GM19397 (cell line): ENCODE results near the gene TXNRD2.
A peak's percentile ranks its signal among the peaks of the same experiment; 100 is the strongest.

Experiments
- ATAC-seq: cut with Tn5 transposase; IDR thresholded peaks from one replicate; pipeline ENCODE4 v1.9.1; 2021; ENCODE audit warnings: mild to moderate bottlenecking, moderate library complexity; ENCODE audit not compliant: unreplicated experiment

TXNRD2 gene

DNA sequence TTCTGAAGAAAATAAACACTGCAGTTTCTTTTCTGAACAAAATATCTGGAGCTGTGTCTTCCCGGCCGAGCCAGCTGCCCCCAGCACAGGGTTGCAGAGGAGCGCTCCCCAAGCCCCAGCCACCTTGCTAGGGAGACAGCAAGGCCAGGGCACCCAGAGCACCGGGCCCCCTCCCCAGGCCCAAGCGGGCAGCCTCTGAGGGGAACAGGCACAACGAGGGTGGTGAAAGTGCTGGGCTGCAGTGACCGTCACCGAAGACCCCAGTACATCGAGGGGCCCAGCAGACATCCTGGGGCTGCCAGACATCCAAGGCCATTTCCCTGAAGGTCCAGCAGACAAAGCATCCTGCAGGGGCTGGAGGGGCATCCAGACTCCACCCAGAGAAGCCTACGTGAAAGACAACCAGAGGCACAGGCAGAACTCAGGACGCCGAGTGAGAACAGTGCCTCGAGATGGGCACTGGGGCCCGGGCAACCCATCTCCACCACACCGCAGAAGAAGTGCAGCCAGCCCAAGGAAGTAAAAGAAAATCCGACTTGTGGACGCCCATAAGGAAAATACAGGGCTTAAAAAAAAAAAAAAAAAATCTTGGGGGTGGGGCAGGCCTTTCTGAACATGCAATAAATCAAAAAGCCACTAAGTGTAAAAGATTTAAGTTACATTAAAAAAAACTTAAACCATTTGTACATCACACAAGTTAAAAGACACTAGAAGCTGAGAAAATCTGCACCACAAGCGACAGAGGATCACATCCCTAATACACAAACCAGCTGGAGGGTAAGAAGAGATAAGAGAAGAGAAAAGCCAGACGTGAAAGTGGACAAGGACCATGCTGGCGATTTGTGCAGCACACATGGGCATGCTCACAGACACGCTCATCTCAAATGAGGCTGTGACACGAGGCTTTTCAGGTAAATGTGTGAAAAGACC, 36.0 kb downstream of the TXNRD2 start:
- ATAC-seq, result no peak

DNA sequence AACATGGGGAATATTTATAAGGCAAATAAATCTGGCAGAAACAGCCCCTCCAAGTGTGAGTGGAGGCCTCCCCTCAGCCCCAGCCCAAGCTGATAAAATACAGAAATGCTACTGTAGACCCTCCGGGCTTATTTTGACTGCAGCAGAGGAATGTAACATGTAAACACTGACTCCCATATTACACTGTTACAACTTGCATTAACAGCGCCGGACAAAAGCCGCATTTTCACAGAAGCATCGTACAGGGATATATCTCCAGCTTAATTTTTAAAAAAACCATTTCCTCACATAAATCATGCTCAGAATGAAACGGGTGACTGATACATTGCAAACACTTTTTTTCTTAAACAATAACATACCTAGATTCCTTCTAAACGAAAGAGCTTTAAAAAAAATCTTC, 36.7 kb downstream of the TXNRD2 start:
- ATAC-seq, result no peak

DNA sequence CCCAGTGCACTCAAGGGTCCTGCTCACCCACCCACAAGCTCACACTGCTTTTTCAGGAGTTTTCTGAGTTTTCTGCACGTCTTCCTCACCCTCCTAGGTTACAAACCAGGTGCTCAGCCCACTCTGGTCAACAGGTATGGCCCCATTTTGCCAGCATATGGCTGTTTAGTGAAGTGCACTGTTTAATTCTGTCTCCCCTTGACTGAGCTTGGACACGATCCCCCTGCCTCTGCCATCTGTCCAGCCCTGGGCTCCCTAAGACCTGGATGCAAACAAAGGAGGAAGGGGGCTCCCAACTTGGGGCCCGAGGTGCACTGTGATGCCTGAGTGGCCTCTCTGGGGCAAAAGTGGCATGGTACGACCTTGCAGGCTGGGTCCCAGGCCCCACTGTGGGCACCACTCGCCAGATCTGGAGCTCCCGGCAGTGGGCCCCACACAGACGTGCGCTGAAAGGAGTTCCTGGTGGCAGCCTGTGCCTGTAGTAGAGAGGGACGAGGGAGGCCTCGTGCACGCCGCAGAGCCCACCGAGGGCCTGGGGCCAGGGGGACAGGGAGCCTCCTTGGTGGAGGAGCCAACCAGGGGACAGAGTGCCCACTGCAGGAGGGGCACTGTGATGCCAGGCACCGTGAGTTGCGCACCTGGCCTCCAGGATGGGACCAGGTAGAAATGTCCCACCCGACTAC, 37.3 kb downstream of the TXNRD2 start:
- ATAC-seq, result no peak

DNA sequence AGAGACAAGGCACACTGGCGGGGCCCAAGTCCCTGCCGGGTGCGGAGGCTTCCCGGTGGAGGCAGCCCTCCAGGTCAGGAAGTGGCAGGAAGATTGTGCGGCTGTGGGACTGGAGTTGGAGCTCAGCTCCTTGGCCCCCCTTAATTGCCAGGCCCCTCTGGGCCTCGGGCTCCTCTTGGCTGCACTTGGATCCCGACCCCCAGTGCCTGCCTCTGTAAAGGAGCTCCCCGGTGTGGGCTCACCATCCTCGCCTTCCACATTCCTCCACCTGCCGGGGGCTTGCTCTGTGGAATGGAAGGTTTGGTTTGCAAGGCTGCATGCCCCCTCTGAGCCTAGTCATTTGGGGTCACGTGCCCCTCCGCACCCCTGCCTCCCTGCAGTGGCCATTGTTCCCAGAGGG, 38.1 kb downstream of the TXNRD2 start:
- no peak for ATAC-seq

DNA sequence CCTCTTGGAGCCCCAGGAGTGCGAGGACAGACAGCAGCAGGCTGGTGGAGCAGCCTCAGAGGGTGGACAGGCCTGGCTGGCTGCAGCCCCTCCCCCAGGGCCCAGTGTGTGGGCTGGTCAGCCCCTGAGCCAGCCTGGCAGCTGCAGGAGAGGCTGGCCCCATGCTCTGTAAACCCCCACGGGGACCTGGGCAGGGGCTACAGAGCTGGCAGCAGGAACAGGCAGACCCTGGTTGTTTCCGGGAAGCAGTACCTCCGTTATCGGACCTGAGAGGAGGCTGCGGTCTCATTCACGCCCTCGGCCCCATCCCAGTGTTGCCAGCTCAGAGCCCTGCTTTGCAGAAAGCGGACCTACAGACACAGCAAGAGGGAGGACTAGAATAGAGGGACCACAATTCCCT, 38.6 kb downstream of the TXNRD2 start:
- ATAC-seq, result no peak

DNA sequence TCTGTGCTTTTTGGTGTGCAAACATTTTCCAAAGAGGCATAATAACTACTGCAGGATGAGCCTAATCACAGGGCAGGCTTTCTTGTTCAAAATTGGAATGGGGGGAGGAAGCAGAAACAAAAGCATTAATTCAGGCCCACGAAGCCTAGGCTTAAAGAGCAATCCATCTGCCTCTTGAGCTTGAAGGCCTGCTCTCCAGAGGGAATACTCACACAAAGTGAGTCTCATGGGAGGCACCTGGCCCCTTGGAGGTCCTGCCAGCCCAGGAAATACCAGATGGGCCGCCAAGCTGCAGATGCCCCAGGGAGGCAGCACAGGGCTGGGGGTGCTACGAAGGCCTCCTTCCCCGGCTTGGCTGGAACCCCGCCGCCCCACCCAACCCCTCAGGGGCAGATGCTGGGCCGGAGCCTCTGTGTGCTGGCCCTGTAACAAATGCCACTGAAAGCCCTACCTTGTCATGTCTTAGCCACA, 39.3 kb downstream of the TXNRD2 start:
- no peak for ATAC-seq

DNA sequence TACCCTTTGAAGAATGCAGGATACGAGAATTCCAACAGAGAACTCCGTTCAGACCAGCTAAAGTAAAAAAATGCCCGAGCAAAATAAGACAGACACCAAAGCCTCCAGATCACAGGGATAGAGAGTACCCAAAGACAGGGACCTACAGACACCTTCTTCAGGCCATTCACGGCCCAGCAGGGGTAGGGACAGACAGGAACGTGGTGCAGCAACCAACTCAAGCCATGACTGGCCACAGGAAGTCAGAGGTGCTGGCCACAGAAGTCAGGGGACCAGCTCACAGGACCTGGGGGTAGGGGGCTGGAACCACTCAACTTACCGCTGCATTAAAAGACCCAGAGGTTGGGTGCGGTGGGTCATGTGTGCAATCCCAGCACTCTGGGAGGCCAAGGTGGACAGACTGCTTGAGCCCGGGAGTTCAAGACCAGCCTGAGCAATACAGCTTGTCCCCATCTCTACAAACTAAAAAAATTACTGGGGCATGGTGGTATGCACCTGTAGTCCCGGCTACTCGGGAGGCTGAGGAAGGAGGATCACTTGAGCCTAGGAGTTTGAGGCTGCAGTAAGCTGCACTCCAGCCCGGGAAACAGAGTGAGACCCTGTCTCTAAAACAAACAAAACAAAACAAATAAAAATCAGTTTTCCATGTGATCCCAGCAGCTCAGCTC, 39.9 kb downstream of the TXNRD2 start:
- ATAC-seq, result no peak

DNA sequence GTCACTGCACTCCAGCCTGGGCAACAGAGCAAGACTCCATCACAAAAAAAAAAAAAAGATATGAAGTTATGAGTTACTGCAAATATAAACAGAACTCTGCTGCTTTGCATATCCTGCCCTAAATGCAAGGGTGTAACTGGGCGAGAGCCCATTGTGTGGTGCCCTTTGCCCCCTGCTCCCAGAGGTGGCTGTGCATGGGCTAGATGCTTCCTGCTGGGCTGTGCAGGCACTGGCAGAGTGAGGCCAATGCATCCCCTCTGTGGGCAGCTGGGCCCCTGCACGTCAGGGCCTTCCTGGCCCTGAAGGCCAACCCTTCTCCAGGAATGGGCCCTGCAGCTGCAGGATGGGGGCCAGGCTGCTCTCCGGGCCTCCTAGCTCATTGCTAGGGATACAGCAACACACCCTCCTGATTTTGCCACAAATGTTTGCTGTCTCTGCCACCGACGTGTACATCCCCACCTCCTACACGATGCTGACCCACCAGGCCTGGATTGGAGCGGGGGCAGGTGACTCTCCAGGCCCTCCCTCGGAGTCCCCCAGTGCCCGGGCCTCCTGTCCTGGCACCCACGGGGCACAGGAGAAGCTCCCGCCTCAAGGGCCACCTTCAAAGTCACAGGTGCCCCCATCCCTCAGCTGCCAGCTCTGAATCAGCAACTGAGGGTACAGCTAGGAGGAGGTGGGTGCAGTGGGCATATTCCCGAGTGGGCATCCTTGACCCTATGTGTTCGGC, 40.7 kb downstream of the TXNRD2 start:
- ATAC-seq, result no peak

DNA sequence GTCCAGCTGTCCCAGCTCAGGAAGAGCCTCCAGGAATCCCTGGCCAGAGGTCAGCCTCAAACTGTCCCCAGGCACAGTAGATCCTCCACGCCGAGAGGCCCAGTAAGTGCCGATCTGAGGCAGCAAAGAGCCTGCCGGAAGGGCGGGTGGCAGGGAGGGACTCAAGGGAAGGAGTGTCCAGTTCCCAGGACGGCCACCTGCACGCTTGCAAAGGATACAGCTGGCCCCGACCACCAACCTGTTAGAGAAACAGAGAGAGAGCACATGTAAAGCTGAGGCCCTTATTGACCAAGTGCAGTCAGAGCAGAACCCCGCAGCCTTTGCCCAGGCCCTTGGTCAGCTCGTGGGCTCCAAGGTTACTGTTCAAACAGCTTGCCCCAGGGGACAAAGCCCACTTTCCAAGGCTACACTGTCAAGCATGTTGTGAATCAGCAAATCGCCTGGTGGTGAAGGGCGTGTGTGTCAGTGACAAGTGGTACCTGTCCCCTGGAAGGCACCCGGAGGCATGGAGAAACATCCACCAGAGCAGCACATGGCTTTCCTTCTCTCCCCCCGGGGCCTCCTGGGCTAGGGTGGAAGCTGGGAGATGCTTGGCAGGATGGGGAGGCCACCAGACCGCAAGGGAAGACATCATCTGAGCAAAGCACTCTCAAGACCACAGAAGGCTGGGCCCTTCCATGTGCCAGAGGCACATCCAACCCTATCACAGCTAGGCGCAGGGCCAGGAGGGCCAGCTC, 42.6 kb downstream of the TXNRD2 start:
- no peak for ATAC-seq

DNA sequence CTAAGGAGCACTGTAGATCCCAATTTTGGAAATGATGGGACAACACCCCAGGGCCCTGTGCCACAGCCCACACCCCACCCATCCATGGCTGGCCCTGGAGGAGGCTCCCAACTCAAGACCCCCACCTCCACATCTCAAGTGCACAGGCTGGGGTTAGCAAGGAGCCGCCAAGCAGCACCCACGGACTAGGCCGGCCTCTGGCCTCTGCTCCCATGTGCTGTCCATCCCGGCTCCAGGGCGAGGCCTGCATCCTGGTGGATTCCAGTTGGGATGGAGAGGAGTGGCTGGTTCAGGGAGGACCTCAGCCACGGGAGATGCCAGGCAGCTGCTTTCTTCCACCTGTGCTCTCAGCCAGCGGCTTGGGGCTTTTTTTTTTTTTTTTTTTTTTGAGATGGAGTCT, 43.5 kb downstream of the TXNRD2 start:
- ATAC-seq, result no peak

DNA sequence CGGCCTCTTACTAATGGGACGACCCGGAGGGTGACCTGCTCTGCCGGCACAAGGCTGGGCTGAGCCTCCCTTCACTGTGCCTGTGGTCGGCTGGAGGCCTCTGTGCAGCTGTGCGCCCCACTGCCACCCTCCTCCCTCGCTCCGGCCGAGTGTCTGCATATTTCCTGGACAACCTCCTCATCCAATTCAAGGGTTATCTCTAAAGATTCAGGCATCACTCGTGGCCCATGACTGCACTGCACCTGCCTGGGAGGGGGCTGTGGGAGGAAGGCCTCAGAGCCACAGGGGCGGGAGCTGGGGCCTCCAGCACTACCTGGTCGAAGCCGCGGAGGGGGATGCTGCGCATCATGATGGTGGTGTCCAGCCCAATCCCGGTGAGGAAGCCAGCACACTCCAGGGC, 43.9 kb downstream of the TXNRD2 start:
- ATAC-seq, result no peak

DNA sequence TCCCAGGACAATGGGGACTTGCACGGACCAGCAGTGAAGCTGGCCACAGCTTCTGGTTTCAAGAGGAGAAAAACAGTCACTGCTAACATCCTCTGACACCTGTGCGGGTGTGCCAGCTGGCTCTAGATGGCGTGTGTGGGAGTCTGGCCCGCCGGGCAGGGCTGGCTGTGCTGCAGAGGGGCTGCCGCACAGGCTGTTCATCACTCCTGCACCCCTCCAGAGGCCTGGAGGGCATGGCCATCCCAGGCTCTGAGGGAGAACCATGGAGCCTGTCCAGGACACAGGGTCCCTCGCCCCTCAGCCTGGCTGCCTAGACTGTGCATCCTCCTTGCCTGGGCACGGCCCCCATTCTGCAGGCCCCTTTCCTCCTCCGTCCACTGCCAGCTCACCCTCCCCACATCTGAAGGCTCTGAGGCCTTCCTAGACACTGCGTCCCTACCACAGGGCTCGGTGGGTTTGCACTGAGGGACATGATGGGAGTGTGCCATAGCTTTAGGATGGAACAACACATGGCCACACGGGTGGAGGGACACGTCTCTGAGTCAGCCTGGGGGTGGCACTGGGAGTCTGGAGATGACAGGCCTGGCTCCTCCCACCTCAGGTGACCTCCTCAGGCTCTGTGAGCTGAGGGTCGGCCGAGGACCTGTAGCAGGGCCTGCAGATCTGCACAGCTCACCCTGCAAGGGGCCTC, 44.8 kb downstream of the TXNRD2 start:
- no peak for ATAC-seq

DNA sequence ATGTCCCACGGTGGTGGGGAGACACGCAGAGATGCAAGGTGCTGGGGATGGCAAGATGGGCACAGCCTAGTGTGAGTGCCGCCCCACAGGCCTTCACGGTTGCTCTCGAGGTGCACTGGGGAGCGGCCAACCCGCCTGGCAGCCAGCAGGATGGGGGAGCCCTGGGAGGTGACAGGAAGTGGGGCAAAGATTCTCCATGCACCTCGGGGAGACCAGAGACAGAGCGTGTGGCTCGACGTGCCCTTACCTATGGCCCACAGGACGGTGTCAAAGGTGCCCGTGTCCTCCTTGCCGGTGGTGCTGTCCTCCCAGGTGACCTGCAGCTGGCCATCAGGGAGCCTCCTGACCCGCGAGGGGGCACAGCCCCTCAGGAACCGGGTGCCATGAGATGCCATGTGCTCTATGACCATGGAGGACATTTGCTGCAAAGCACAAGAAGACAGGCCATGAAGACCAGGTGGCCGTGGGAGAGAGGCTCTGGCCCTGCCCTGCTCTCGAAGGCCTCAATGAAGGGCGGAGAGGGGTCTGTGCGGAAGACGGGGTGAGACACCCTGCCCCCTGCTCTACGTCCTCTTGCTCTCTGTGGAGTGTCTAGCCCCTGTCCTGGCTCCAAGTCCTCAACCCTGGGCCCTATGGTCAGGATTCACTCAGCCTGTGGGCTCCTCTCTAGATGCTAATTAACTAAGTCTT, 46.3 kb downstream of the TXNRD2 start:
- ATAC-seq, result no peak

DNA sequence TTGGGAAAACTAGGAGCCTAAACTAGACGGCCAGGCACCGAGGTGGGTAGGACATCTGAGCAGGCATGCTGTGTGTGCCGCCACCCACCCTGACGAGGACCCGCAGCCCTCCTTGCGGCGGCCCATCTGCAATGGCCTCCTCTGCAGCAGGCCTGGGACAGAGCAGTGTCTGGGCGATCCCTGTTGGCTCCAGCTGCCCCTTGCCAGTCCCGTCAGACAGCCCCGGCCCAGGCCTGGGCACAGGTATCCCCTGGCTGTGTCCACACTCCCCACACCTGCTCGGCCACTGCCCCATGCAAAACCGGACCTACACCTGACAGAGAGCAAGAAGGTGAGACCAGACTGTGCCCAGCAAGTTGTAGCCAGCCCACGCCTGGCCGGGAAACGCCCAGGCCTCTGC, 48.3 kb downstream of the TXNRD2 start:
- no peak for ATAC-seq

DNA sequence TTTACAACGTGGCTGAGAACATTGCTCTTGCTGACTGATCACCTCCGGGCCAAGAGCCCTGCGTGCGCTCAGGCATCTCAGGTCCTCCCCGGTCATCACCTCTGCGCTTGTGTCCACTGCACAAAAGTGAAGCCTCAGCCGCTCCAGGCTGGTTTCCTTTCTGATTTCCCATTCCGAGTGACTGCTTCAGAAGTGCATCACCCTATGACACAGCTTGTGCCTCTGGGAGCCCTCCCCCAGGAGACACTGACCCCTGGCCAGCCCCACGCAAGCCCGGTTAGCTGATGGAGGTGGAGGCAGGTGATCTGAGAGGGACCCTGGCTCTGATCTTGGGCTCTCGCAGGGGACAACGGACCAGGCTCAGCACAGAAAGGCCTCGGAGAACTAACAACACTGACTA, 48.7 kb downstream of the TXNRD2 start:
- ATAC-seq, result no peak

DNA sequence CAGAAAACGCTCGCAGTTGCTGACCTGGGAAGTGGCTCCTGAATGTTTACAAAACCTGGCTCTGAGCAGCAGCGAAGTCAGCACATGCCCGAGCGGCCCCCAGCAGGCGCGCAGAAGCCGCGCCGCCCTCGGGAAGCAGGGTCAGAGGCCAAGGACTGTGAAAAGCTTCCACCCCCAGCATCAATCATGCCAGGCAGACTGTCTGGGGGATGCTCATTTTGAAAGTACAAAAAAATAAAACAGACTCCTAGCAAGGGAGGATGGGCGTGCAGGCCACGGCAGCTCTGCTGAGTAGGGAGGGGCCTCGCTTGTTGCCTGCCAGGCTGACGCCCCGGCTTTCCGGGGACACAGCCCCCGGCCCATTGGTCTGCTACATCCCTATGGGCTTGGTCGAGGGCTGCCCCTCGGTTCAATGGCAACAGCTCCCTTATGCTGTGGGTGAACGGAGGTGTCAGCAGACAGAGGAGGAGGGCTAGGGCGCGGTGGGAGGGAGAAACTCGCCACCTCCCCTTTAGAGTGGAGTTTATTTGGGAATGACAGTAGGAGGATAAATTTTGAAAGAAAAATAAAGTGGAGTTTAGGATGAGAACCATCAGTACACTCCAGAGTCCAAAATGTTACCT, 49.2 kb downstream of the TXNRD2 start:
- ATAC-seq, result no peak

DNA sequence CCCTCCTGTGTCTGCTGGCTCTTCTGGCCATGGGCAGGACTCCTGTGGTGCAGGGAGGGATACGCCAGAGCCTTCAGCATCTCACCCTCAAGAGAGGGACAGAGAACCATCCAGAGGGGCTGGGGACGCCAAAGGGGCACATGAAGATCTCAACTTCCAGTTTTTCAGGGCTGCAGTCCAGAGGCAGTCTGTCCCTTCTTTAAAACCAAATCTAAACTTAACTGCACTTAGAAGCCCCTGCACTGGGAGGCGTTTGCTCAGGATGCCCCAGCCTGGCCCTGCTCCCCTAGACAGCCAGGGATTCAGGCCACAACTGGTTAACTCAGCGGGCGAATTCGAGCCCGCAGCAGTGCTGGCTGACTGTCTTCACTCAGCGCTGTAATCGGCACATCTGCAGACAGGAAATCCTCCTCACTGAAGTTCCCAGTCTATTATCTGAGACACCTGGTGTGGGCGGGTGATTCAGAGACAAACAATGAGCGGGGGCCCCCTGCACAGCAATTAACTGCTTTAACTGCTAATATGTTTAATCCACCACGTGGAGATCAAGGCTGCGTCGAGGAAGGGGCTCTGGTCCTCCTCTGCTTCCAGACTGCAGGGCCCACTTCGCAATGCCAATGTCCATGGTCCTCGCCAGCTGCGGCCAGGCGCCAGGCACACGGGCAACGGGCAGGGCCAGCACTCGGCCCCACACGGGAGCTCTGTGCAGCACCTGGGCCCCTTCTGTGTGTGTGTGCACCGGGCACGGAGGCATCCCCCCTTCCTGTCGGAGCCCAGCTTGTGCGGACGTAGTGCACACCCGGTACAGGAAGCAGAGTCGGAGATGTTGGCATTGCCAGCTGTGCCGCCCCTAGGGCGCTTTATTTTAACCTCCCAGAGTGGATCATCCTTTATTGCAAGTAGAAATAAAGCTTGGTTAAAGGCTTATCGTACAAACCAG, 50.0 kb downstream of the TXNRD2 start:
- peak; percentile 48 for ATAC-seq
